ENCODE results near the gene TMEM41B. TPM values are rescaled to one million over a fixed set of nuclear protein-coding genes. Genes with fewer than 3 reads are reported as not detected.
"Not testable (repeated sequence)": the region's sequence is repeated elsewhere in the genome, so short reads cannot be mapped to it uniquely, and the experiment has no call there.

TMEM41B gene
- polyA plus RNA-seq, 1 experiment = 18.7 TPM

GRCh38 chr11:9263840-9264315 is 50.5 kb downstream of the TMEM41B start:
- no peak for DNase-seq (ENCODE audit: low read depth)
- ChIA-PET CTCF (no interaction called here), POLR2A (interaction anchor here (0.6 to 0.8 kb wide), 2 partner anchors 17 to 47 kb away, joined by 3 to 7 read pairs; no protein-coding TSS in a partner anchor)
- peak overlapping the region; percentile 93 for H3K4me3 ChIP-seq (ENCODE audit: low read depth, low read length)
- no peak for TF ChIP-seq CTCF (IDR thresholded peaks at IDR 0.05; ENCODE audit: insufficient read depth, low read depth, low read length)
- no peaks in the 10 kb centered on the region for H3K36me3 ChIP-seq (ENCODE audit: control insufficient read depth, insufficient read depth, low read length)
- H3K27me3 ChIP-seq (ENCODE audit: control insufficient read depth, insufficient read depth, low read length) = no peaks in the 10 kb centered on the region

GRCh38 chr11:9260838-9261146 is 53.6 kb downstream of the TMEM41B start:
- CTCF ChIA-PET = interaction anchor here (0.7 to 1.4 kb wide), 5 partner anchors 11 to 931 kb away, joined by 3 to 8 read pairs (median 3); partner anchors contain the start of gene IPO7
- DNase-seq (ENCODE audit: low read depth); POLR2A ChIA-PET; H3K36me3 ChIP-seq (ENCODE audit: control insufficient read depth, insufficient read depth, low read length); H3K4me3 ChIP-seq (ENCODE audit: low read depth, low read length); H3K27me3 ChIP-seq (ENCODE audit: control insufficient read depth, insufficient read depth, low read length): not testable (repeated sequence)

- H3K4me3 ChIP-seq (ENCODE audit: low read depth, low read length) = no peak overlapping the region
- CTCF ChIA-PET = interaction anchor here (0.7 to 1.4 kb wide), 5 partner anchors 10 to 932 kb away, joined by 3 to 8 read pairs (median 3); partner anchors contain the start of gene IPO7
- H3K27me3 ChIP-seq (ENCODE audit: control insufficient read depth, insufficient read depth, low read length) = no peaks in the 10 kb centered on the region
- DNase-seq (ENCODE audit: low read depth) = no peak
- no peaks in the 10 kb centered on the region for H3K36me3 ChIP-seq (ENCODE audit: control insufficient read depth, insufficient read depth, low read length)
- POLR2A ChIA-PET = no interaction called here
- peak; percentile 35; the same call in 1 of the 2 replicates for TF ChIP-seq CTCF (IDR thresholded peaks at IDR 0.05; ENCODE audit: insufficient read depth, low read depth, low read length)
These were observed 54.2 kb downstream of the TMEM41B start for GRCh38 chr11:9259981-9260837.

- H3K27me3 ChIP-seq (ENCODE audit: control insufficient read depth, insufficient read depth, low read length); DNase-seq (ENCODE audit: low read depth); H3K4me3 ChIP-seq (ENCODE audit: low read depth, low read length); H3K36me3 ChIP-seq (ENCODE audit: control insufficient read depth, insufficient read depth, low read length); POLR2A ChIA-PET; CTCF ChIA-PET: not testable (repeated sequence)
These were observed 56.1 kb downstream of the TMEM41B start for GRCh38 chr11:9258279-9258678.

GRCh38 chr11:9254416-9254815 is 60.0 kb downstream of the TMEM41B start:
- TF ChIP-seq CTCF (IDR thresholded peaks at IDR 0.05; ENCODE audit: insufficient read depth, low read depth, low read length) = no peak
- Histone ChIP-seq H3K36me3 (ENCODE audit: control insufficient read depth, insufficient read depth, low read length) (no peaks in the 10 kb centered on the region), H3K27me3 (ENCODE audit: control insufficient read depth, insufficient read depth, low read length) (no peaks in the 10 kb centered on the region), H3K4me3 (ENCODE audit: low read depth, low read length) (no peak overlapping the region)
- ChIA-PET POLR2A (no interaction called here), CTCF (no interaction called here)
- DNase-seq (ENCODE audit: low read depth) = peak; percentile 41

GRCh38 chr11:9253086-9253485 is 61.3 kb downstream of the TMEM41B start:
- no peak for DNase-seq (ENCODE audit: low read depth)
- Histone ChIP-seq H3K36me3 (ENCODE audit: control insufficient read depth, insufficient read depth, low read length) (no peaks in the 10 kb centered on the region), H3K27me3 (ENCODE audit: control insufficient read depth, insufficient read depth, low read length) (no peaks in the 10 kb centered on the region), H3K4me3 (ENCODE audit: low read depth, low read length) (no peak overlapping the region)
- ChIA-PET POLR2A (no interaction called here), CTCF (interaction anchor here (1.4 to 1.6 kb wide), 2 partner anchors 13 to 20 kb away, joined by 4 read pairs; no protein-coding TSS in a partner anchor)
- TF ChIP-seq CTCF (IDR thresholded peaks at IDR 0.05; ENCODE audit: insufficient read depth, low read depth, low read length) = no peak
